Activated CD8-positive, alpha-beta memory T cell treated with anti-CD3 and anti-CD28 coated beads for 1 hour (primary cell): ENCODE measurements around the gene CPT1B.
"Not testable (repeated sequence)": the region's sequence is repeated elsewhere in the genome, so short reads cannot be mapped to it uniquely, and the experiment has no call there.

Experiments used
- DNase-seq, 2 donors: peaks; one replicate each; pipeline ENCODE4 v3.0.0-alpha.2; 2020; ENCODE audit warnings: low read depth in 1 of 2; ENCODE audit errors: extremely low read depth in 1 of 2

Gene CPT1B

DNA sequence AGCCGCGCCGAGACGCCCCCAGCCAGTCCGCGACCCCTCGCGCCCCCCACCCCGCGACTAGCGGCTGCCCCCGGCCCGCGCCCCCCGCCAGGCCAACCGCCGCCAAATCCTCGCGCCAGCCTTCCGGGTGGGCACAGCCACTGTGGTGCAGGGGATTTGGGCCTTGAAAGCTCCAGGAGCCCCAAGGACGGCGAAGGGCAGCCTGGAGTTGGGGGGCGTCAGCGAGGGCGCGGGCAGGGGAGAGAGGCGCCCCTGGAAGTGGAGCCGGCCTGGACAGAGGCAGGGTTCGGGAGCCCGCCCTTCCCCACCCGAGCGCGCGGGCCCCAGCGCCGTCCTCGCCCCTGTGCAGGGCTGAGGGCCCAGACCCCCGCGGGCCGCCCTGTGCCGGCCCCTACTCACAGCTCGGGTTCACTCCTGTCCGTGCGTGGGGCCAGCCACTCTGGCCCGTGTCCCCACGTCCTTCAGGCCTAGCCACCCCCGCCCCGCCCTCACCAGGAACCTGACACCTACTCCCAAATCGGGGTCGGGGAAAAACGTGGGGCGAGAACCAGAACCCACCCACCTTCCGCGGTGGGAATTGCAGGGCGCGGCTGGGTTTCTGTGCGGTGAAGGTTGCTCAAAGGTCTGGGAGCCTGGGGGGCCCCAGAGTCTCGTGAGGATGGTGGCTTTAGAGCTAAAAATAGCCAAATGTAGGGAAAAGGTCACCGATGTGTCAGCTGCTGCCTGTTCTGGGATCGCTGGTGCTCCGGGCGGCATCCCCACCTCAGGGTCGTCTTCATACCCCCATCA, at the start of gene CPT1B:
CPT1B (minus strand) TSS at position 441 of the 789 bp plus-strand sequence. CDS start 512 bp downstream, outside the sequence.
- no peak for DNase-seq

DNA sequence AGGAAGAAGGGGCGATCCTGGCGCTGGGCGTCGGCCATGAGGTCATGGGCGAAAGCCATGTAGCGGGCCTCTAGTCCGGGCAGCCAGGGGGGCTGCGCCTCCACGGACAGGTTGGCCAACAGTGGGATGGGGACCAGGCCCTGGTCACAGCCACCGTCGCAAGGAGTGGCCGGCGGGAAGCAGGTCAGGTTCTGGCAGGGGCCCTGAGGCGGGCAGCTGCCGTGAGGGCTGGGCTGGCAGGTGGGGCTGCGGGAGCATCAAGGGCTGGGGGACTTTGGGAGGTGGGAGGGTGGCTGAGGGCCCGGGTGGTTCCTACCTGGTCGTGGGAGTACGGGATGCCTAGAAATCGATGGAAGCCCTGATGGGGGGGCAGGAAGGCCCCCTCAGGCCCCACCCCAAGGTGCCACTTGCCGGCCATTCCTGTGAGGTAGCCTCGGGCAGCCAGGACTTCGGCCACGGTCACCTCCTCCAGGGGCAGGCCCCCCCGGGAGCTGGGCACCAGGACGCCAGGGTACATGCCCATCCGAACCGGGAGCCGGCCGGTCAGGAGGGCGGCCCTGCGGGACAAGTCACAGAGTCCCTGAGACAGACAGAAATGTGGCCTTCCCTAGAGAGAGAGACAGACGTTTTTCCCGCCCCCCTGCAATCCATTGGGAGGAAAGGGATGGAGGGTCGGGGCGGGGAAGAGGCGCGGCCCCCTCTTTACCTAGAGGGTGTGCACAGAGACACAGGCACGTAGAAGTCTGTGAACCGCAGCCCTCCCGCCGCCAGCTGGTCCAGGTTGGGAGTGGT, 48.8 kb upstream of the CPT1B start:
- no peak for DNase-seq

DNA sequence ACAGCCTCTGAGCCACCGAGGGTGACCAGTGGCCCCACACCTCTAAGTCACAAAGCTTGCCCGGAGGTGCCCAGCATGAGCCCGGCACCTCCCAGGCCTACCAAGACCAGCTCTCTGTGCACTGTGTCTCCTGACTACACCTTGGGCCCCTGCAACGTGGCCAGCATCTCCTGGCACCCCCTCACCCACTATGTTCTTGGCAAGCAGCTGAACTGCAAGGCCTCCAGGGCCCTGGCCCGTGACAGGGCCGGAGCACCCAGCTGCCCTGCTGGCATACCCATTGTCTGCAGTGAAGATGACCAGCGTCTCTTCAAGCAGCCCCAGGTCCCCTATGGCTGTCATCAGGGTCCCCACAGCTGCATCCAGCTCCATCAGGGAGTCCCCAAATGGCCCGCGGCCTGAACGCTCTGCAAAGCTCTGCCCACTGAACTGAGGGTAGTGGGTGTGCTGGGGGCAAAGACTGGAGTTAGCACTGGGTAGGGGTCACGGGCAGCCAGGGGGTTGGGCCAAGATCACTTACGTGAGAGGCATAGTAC, 48.2 kb upstream of the CPT1B start:
- DNase-seq = no peak

DNA sequence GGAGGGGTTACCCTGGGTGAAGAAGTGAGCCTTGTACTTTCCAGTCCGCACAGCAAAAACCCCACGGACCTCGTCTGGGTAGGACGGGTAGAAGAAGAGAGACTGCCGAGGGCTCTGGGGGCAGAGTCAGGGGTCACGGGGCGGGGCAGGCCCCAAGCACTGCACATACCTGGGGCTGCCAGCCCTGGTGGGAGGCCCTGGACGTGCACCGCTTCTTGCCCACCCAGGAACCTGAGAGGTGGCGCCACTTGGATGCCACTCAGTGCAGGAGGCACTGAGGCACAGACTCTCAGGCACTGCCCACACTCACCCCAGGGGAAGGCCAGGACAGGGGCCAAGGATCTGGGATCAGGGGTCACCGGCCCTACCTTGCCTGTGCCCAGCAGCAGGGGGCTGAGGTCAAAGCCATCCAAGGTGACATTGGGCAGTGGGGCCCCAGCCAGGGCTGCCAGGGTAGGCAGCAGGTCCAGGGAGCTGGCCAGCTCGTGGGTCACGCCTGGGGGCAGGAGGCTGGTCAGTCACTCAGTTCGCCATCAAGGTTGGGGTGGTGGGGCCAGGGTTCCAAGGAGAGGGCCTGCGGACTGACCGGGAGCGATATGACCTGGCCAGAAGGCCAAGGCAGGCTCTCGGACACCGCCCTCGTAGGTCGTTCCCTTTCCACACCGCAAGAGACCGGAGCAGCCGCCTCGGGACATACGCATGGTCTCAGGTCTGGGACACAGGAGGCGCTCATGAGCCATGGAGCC, 47.5 kb upstream of the CPT1B start:
- DNase-seq = no peak

DNA sequence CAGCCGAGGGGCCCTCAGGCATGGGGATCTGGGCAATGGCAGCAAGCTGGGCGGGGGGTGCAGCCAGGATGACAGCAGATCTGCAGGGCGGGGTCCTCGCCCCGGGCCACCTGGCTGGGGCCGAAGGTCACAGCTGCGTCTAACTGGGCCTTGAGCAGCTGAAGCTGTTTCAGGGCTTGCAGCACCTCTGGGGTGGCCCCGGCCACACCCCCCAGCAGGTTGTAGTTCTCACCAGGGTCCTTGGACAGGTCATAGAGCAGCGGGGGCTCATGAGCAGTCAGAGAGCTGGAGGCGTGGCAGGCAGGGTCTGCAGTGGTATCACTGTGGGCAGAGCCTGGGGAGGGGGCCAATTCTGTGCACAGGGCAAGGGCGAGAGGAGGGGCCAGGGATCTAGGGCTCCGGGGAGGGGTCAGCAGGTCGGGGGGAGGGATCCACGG, 46.9 kb upstream of the CPT1B start:
- DNase-seq = no peak

DNA sequence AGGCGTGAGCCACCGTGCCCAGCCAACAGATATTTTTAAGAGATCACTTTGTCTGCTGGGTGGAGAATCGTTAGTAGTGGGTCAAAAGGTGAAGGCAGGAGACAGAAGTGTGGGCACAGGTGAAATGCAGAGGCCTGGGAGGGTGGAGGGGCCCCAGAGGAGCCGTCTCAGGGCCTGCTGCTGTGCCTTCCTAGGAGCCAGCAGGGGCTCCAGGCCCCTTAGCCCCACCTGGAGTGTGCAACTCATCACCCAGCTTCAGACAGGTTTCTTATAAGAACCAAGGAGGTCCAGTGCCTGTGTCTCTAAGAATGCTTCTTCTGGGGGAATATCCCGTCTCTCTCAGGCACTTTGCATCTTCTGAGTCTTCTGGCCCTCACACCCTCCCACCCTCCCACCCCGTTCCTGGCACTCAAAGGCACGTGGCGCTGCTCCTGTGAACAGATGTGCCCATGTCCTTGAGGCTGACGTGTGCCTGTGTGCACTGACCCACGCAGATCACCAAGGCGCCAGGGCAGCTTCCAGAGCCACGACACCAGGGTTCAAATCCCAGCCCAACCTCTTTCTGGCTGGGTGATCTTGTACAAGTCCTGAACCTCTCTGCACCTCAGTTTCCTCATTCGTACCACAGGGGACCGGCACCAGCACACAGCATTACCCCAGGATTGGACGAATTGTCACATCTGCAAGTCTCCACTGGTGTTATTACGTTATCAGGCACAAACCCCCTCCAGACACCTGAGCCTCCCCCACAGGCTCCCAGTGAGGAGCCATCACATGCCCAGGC, 46.3 kb upstream of the CPT1B start:
- DNase-seq = no peak

DNA sequence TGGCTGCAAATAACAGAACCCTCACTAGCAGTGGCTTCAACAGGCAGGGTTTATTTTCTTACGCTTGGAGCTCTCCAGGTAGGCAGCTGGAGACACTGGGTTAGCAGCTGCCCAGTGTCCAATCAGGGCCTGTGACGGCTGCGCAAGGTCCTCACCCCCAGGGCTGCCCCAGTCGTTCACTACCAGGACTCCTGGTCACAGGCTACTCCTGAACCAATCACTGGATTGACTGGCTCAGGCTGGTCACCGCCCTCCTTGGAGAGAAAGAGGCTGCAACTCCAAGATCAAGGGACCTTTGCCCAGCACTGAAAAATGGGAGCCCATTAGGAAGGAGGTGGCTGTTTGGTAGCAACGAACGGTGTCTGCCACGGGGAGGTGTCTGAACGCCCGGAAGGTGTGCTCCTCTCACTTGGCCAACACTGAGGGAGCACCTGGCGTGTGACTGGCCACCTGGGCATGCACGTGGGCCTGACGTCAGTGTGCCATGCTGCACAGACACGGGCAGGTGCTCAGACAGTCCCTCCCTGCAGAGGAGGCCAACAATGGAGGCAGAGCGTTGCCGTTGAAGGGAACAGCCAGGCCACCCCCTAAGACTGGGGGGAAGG, 44.6 kb upstream of the CPT1B start:
- no peak for DNase-seq

DNA sequence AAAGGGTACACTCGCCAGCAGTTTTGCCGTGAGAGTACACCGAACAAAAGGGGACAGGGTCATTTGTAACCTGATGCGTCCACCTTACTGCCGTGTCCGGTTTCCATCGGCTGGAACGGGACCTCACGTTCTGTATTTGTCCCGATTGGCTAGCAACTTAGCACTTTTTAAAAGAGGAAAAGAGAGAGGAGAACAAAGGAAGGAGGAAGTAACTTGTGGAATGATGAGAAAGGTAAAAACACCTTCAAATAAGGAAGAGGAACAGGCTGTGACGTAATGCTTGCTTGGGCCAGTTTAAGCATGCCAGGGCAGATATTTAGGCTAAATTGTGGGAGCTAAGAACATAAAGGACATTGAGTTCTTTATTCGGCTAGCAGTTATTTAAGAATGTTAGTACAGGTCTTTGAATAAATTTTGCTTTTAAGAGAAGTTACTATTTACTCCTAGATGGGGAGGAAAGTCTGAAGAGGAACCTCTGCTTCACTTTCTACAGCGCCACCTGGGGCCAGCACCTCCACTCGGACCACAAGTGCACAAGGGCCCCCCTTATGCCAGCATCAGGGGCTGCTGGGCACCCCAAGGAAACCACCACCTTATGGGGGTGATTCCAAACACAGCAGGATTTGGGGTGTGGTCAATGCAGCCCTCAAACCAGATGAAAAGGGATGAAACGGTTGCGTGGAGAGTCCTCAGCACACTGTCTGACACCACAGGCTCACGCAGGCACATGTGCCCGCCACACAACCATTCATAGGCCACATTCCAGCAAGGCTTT, 43.9 kb upstream of the CPT1B start:
- DNase-seq = no peak

DNA sequence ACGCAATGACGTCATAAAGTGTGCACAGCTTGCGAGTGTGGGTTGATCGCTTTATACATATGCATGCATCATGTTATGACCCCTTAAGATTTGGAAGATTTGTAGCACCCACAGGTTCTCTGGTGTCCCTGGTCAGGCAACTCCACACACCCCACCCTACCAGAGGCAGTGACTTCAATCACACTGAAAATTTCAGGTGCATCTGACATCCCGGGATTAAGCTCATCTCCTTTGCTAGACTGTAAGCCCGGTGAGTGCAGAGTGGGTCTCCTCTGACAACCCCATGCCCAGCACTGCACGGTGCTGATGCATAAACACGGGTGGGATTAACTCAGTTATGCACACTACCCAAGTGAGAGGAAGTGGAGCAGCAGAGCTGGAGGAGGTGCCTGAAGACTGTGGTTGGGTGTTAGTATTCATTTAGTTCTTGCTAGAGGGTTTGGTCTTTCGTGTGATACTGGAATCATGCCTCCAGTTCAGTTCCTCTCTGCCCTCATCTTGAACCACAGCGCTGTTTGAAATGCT, 43.2 kb upstream of the CPT1B start:
- no peak for DNase-seq

DNA sequence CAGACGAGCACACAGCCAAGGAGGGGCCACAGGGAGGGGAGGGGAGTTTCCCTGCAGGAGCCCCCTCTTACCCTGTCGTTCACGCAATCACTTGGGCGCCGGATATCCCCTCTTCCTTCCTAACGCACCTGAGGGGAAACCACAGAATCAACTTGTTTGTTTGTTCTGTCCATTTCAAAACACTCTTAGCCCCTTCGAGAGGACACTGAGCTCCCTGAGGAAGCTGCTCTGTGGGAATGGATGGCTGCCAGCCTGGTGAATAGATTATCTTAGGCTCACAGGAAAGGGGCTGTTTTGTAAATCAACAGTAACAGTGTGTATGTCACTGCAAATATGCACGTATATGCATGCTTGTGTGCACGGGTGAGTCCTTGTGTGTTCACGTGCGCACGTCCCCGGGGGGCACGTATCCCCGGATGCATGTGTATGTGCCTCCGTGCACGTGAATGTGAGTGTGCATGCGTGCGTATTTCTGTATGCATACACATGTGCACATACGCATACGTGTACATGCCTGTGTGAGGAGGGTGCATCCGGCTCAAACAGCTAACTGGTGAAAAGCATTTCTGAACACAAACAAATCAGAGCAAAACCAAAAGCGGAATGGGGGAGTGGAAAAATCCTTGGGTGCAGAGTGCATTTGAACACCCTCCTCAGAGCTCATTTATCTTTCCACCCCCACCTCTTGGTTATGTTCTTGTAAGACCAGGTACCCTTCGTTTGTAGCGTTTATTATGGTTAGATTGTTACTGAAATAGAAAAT, 42.5 kb upstream of the CPT1B start:
- DNase-seq = peak; percentile 75 to 79

DNA sequence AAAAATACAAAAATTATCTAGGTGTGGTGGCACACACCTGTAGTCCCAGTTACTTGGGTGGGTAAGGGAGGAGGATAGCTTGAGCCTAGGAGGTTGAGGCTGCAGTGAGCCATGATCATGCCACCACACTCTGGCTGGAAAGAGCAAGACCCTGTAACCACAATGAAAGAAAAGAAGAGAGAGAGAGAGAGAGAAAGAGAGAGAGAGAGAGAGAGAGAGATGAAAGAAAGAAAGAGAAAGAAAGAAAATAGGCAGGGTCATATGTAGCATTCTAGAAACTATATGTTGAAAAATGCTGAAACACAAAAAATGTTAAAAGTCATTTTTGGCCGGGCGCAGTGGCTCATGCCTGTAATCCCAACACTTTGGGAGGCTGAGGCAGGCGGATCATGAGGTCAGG, 36.1 kb upstream of the CPT1B start:
- not testable (repeated sequence) for DNase-seq

DNA sequence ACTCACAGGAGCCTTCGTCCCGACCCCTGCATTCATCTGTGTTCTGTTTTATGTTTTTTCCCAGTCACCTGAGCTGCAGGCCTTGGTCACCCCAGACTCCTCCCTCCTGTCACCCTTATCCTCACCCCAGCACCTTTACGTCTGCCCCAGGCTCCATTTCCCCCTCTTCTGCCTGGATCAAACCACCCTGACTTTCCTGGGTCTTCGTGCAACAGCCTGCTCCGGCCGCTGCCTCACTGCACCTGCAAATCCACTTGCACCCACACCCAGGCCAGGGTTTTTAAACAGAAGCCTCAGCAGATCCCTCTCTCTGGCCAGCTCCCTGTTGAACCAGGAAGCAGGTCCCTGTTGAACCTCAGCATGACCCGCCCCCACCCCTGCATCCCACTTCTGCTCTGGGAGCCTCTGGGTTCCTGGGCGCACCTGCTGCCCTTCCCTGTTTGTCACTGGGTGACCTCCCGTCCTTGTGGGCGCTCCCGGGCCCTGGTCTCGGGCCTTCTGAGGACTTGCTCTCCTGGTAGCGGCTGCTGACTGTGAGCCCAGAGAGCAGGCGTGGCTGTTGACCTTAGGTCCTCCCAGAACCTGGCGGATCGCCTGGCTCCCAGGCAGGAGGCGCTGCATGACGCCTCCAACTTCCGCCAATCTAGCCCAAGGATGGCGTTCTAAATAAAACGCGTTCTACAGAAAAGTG, 35.2 kb upstream of the CPT1B start:
- no peak for DNase-seq

DNA sequence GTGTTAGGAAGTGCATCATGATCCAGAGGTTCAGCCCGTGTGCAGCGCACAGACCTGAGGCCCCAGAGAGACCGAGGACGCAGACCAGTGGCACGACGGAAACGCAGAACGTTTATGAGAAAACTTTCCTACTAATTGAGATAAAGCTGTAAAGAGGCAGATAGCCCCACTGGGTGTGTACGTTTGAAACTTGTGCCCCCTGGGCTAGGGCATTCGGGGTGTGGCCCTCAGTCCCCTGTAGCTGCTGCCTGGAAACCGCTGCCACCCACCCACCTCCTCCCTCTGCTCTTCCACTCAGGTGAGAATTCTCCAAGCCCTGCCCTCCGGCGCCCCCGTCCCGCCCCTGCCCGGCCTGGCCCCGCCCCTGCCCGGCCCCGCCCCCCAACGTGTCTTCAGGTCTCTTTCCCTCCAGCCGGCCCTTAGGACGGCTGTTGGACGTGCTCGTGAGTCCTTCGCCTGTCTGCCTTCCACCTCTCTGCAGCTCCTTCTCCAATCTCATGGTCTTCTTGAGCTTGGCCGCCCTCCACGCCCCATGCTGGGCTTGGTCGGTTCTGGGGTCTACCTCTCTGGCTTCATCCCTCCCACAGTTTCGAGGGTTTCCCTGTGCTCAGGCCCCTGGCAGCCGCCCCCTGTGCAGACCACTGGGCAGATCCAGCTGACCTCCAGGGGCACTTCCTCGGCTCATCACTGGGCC, 34.4 kb upstream of the CPT1B start:
- DNase-seq = no peak

DNA sequence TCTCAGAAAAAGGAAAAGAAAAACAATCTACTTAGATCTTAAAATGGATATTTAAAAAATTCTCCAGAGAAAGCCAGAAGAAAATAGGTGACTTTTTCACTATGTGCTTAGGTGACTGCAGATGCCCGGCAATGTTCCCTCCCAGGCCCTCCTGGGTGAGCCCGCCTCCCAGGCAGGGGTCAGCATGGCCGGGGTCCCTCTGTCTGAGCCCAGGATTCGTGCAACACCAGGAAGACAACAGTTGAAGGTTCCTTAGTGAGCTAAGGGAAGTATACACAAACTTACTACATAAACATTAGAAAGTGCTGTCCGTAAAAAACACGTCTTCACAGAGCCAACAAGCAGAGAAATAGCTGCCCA, 33.9 kb upstream of the CPT1B start:
- no peak for DNase-seq

DNA sequence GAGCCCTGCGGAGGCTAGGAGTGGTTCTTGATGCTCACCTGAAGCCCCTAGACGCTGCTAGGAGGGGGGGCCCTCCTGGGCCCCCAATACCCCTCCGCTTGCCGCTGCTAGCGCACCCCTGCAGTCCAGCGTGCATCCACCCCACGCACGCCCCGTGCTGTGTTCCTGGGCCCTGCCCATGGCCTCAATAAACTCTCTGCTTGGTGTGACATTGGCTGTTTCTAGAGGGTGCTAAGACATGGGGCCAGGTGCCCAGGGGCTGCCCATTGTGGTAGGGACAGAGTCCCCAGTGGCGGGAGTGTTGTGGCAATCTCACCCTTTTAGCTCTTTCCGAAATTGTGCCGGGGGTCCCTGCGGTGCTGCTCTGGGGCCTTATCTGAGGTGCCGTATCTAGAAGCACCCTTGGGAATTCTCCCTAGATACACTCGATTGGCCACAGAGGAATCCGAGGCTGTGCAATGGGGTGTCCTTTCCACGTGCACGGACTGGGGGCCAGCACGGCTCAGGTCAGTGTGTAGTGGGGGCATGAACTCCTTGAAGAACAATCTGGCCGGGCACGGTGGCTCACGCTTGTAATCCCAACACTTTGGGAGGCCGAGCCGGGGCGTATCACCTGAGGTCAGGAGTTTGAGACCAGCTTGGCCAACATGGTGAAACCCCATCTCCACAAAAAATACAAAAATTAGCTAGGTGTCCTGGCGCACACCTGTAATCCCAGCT, 33.3 kb upstream of the CPT1B start:
- no peak for DNase-seq

DNA sequence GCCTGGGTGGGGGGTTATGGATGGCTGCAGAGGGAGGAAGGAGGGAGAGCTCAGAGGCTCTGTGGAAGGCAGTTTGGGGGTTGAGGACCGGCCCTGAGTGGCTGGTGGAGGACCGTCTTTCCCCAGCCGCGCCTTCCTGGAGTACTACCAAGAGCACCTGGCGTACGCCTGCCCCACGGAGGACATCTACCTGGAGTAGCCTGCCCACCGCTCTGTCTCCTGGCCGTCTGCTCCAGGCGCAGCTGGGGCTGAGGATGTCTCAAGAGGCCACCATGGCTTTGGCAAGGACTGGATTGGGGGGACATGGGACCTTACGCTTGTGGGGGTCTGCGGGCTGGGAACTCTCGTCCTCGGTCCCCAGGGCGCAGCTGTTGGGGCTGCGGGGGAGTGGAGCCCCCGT, 32.4 kb upstream of the CPT1B start:
- DNase-seq = no peak

DNA sequence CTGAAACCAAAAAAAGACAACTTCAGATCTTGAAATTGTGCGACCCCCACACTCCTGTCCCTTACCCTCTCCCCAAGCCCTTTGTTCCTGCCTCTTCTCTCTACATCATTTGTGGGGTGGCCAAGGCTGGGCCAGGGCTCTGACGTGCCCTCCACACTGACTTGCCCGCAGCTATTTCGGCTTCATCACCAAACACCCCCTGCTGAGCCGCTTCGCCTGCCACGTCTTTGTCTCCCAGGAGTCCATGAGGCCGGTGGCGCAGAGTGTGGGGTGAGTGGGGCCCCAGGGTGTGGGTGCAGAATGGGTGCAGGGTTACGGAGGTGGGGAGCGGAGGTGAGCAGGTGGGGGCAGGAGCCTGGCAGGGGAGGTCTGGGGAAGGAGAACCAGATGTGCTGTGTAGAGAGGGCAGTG, 31.8 kb upstream of the CPT1B start:
- DNase-seq = no peak
